Suppressor macrophage treated with lipopolysaccharide for 1 hour (primary cell): Measurements from ENCODE around the gene CD5L.
A peak's percentile ranks its signal among the peaks of the same experiment; 100 is the strongest.

ENCODE experiments used
- DNase-seq, 3 donors: peaks; one replicate each; pipeline ENCODE4 v3.0.0-alpha.2; 2020 to 2022

Gene CD5L

GRCh38 chr1:157841708-157842107 lies at the start of gene CD5L:
Gene CD5L, minus strand, starts transcription at chr1:157841808. Its CDS starts 107 bp downstream, at chr1:157841701.
- DNase-seq: no peak

- peak; percentile 35 to 60 (median 47) for DNase-seq
Observed at GRCh38 chr1:157882580-157882979, 41.0 kb upstream of the CD5L start.

- peak; percentile 18 to 22 (median 19) for DNase-seq
Observed at GRCh38 chr1:157880621-157881020, 39.0 kb upstream of the CD5L start.

- DNase-seq: peak; percentile 52 to 74 (median 69)
Observed at GRCh38 chr1:157878059-157878458, 36.5 kb upstream of the CD5L start.

- peak; percentile 20 to 51 (median 49) for DNase-seq
Observed at GRCh38 chr1:157870490-157870889, 28.9 kb upstream of the CD5L start.

- no peak for DNase-seq
Observed at GRCh38 chr1:157868654-157869053, 27.0 kb upstream of the CD5L start.

GRCh38 chr1:157862114-157863070 lies 20.8 kb upstream of the CD5L start:
- DNase-seq: no peak

GRCh38 chr1:157856538-157856937 lies 14.9 kb upstream of the CD5L start:
- no peak for DNase-seq

- DNase-seq: peak in 1 of 3 donors; percentile 16
Observed at GRCh38 chr1:157852476-157852875, 10.9 kb upstream of the CD5L start.

GRCh38 chr1:157849229-157849875 lies 7.7 kb upstream of the CD5L start:
- DNase-seq: peak; percentile 61 to 76 (median 69)

- DNase-seq: peak; percentile 34 to 59 (median 58)
Observed at GRCh38 chr1:157844089-157844830, 2.7 kb upstream of the CD5L start.

GRCh38 chr1:157842939-157843338 lies 1.3 kb upstream of the CD5L start:
- DNase-seq: no peak

GRCh38 chr1:157838966-157839365 lies 2.6 kb downstream of the CD5L start:
- DNase-seq: no peak

GRCh38 chr1:157834430-157834829 lies 7.2 kb downstream of the CD5L start:
- DNase-seq: no peak

- DNase-seq: no peak
Observed at GRCh38 chr1:157833145-157833544, 8.5 kb downstream of the CD5L start.

GRCh38 chr1:157831968-157832626 lies 9.5 kb downstream of the CD5L start:
- DNase-seq: peak in 1 of 3 donors; percentile 19

GRCh38 chr1:157830887-157831286 lies 10.7 kb downstream of the CD5L start:
- DNase-seq: no peak

- no peak for DNase-seq
Observed at GRCh38 chr1:157829711-157830110, 11.9 kb downstream of the CD5L start.

GRCh38 chr1:157829210-157829609 lies 12.4 kb downstream of the CD5L start:
- no peak for DNase-seq

- no peak for DNase-seq
Observed at GRCh38 chr1:157820299-157820698, 21.3 kb downstream of the CD5L start.

- DNase-seq: peak; percentile 31 to 55 (median 36)
Observed at GRCh38 chr1:157819896-157820295, 21.7 kb downstream of the CD5L start, which contains the start of gene FCRL1. Gene FCRL1, minus strand, starts transcription at chr1:157820120. Its CDS starts 83 bp downstream, at chr1:157820037.

GRCh38 chr1:157819215-157819614 lies 22.4 kb downstream of the CD5L start:
- no peak for DNase-seq
